ENCODE data around the gene PAQR9.

DNA sequence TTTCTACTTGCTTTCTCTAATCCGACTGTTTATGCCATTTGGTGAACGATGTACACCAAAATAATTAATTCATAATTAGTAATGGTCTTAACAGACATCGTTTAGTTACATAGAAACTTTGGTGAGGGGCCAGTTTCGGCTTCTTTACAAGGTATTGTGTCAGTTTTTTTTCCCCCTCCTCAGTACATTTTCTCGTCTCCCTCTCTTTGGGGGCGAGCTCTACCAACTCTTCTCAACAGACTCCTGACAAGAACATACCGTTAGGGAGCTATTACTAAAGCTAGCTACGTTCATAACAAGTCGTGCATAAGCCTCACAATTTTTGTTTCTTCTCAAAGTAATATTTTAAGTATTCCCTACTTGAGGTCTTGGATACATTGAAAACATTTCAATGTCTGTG is 39.3 kb upstream of the PAQR9 start:
- TF ChIP-seq SMC3 (IDR thresholded peaks at IDR 0.05) (no peak), MAFK (IDR thresholded peaks at IDR 0.05; ENCODE audit: partially characterized antibody) (no peak), RCOR1 (IDR thresholded peaks at IDR 0.05; ENCODE audit: low read depth, low read length) (no peak), HDAC2 (IDR thresholded peaks at IDR 0.05) (no peak), POLR2A (IDR thresholded peaks at IDR 0.05; ENCODE audit: low read length) (no peak)
- TF ChIP-seq, protein P1, sequence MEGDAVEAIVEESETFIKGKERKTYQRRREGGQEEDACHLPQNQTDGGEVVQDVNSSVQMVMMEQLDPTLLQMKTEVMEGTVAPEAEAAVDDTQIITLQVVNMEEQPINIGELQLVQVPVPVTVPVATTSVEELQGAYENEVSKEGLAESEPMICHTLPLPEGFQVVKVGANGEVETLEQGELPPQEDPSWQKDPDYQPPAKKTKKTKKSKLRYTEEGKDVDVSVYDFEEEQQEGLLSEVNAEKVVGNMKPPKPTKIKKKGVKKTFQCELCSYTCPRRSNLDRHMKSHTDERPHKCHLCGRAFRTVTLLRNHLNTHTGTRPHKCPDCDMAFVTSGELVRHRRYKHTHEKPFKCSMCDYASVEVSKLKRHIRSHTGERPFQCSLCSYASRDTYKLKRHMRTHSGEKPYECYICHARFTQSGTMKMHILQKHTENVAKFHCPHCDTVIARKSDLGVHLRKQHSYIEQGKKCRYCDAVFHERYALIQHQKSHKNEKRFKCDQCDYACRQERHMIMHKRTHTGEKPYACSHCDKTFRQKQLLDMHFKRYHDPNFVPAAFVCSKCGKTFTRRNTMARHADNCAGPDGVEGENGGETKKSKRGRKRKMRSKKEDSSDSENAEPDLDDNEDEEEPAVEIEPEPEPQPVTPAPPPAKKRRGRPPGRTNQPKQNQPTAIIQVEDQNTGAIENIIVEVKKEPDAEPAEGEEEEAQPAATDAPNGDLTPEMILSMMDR (IDR thresholded peaks at IDR 0.05), result no peak
- TF ChIP-seq, protein P2, sequence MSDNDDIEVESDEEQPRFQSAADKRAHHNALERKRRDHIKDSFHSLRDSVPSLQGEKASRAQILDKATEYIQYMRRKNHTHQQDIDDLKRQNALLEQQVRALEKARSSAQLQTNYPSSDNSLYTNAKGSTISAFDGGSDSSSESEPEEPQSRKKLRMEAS (IDR thresholded peaks at IDR 0.05), result no peak
